ENCODE data around the gene KCNJ13. TPM values are rescaled to one million over a fixed set of nuclear protein-coding genes. Genes with fewer than 3 reads are reported as not detected.

KCNJ13 gene
- total RNA-seq, 1 experiment from 2014 or later, result not detected

- peaks cover 30% of the 10 kb centered on the region for H3K36me3 ChIP-seq (ENCODE audit: insufficient read depth, low read length, poor library complexity, severe bottlenecking)
- CTCF ChIA-PET, result no interaction called here
These were observed 8.5 kb downstream of the KCNJ13 start for GRCh38 chr2:232767866-232768265.

GRCh38 chr2:232761301-232761907 is 15.0 kb downstream of the KCNJ13 start:
- BruUV-seq (replicated peaks), result no TSS peak
- Histone ChIP-seq H3K4me1 (ENCODE audit: insufficient read depth, low read length, poor library complexity, severe bottlenecking) (no peaks in the 10 kb centered on the region), H3K27ac (ENCODE audit: low read depth, low read length, poor library complexity, severe bottlenecking) (no peak overlapping the region), H3K27me3 (replicated peaks; ENCODE audit: insufficient read depth, low read depth, low read length, poor library complexity) (no peaks in the 10 kb centered on the region), H3K36me3 (ENCODE audit: insufficient read depth, low read length, poor library complexity, severe bottlenecking) (peaks cover 35% of the 10 kb centered on the region), H3K4me3 (ENCODE audit: low read depth, low read length, poor library complexity, severe bottlenecking) (no peak overlapping the region), H3K9me3 (ENCODE audit: low read depth, low read length, poor library complexity, severe bottlenecking) (no peaks in the 10 kb centered on the region)
- no peak for TF ChIP-seq EZH2 (IDR thresholded peaks at IDR 0.05; ENCODE audit: borderline replicate concordance, low read depth, low read length, poor library complexity, severe bottlenecking)
- TF ChIP-seq CTCF (conservative IDR thresholded peaks at IDR 0.05; ENCODE audit: low read depth, low read length), result peak; percentile 63
- intact Hi-C loops (cut with micrococcal nuclease; ENCODE audit: unreplicated experiment), result no loop called here
- ChIA-PET POLR2A (ENCODE audit: low non-redundant PET) (no interaction called here), CTCF (no interaction called here)
- peak; percentile 43 for DNase-seq (ENCODE audit: low spot score)

More at GRCh38 chr2:232767866-232768265, 8.5 kb downstream of the KCNJ13 start:
- Histone ChIP-seq H3K9me3 (ENCODE audit: low read depth, low read length, poor library complexity, severe bottlenecking) (no peaks in the 10 kb centered on the region), H3K27ac (ENCODE audit: low read depth, low read length, poor library complexity, severe bottlenecking) (no peak overlapping the region), H3K4me1 (ENCODE audit: insufficient read depth, low read length, poor library complexity, severe bottlenecking) (no peaks in the 10 kb centered on the region), H3K27me3 (replicated peaks; ENCODE audit: insufficient read depth, low read depth, low read length, poor library complexity) (no peaks in the 10 kb centered on the region), H3K4me3 (ENCODE audit: low read depth, low read length, poor library complexity, severe bottlenecking) (no peak overlapping the region)
- no peak for TF ChIP-seq EZH2 (IDR thresholded peaks at IDR 0.05; ENCODE audit: borderline replicate concordance, low read depth, low read length, poor library complexity, severe bottlenecking)
- no peak for TF ChIP-seq CTCF (conservative IDR thresholded peaks at IDR 0.05; ENCODE audit: low read depth, low read length)
- intact Hi-C loops (cut with micrococcal nuclease; ENCODE audit: unreplicated experiment), result no loop called here
- no peak for DNase-seq (ENCODE audit: low spot score)
- BruUV-seq (replicated peaks), result no TSS peak
- POLR2A ChIA-PET (ENCODE audit: low non-redundant PET), result no interaction called here

- CTCF ChIA-PET, result no interaction called here
- peaks cover 40% of the 10 kb centered on the region for H3K36me3 ChIP-seq (ENCODE audit: insufficient read depth, low read length, poor library complexity, severe bottlenecking)
- no peak overlapping the region for H3K27ac ChIP-seq (ENCODE audit: low read depth, low read length, poor library complexity, severe bottlenecking)
- no peak for DNase-seq (ENCODE audit: low spot score)
- TF ChIP-seq CTCF (conservative IDR thresholded peaks at IDR 0.05; ENCODE audit: low read depth, low read length), result no peak
- TF ChIP-seq EZH2 (IDR thresholded peaks at IDR 0.05; ENCODE audit: borderline replicate concordance, low read depth, low read length, poor library complexity, severe bottlenecking), result no peak
- POLR2A ChIA-PET (ENCODE audit: low non-redundant PET), result no interaction called here
- H3K4me1 ChIP-seq (ENCODE audit: insufficient read depth, low read length, poor library complexity, severe bottlenecking), result no peaks in the 10 kb centered on the region
- H3K9me3 ChIP-seq (ENCODE audit: low read depth, low read length, poor library complexity, severe bottlenecking), result no peaks in the 10 kb centered on the region
- H3K27me3 ChIP-seq (replicated peaks; ENCODE audit: insufficient read depth, low read depth, low read length, poor library complexity), result no peaks in the 10 kb centered on the region
- BruUV-seq (replicated peaks), result no TSS peak
- H3K4me3 ChIP-seq (ENCODE audit: low read depth, low read length, poor library complexity, severe bottlenecking), result no peak overlapping the region
- intact Hi-C loops (cut with micrococcal nuclease; ENCODE audit: unreplicated experiment), result no loop called here
These were observed 18.5 kb downstream of the KCNJ13 start for GRCh38 chr2:232757905-232758304.
